Measurements from ENCODE around the gene SUPT4H1. TPM values are rescaled to one million over a fixed set of nuclear protein-coding genes. Genes with fewer than 3 reads are reported as not detected.

Gene SUPT4H1
- total RNA-seq, 1 experiment from 2014 or later: 74.8 TPM

GRCh38 chr17:58309918-58310259 lies 42.1 kb downstream of the SUPT4H1 start:
- Histone ChIP-seq H3K4me2 (no peak overlapping the region), H3K9me3 (ENCODE audit: insufficient read depth, low read depth) (no peaks in the 10 kb centered on the region), H4K20me1 (ENCODE audit: insufficient read depth) (no peaks in the 10 kb centered on the region; the same call in 1 of the 2 replicates), H3K4me1 (replicated peaks; ENCODE audit: insufficient read depth) (no peaks in the 10 kb centered on the region), H3K27me3 (ENCODE audit: insufficient read depth, low read depth) (peaks cover 97% of the 10 kb centered on the region), H3K4me3 (no peak overlapping the region), H2AFZ (no peak overlapping the region), H3F3A (ENCODE audit: insufficient read depth, low read depth) (no peaks in the 10 kb centered on the region), H3K79me2 (ENCODE audit: low read depth) (no peaks in the 10 kb centered on the region), H3K36me3 (ENCODE audit: low read depth) (no peaks in the 10 kb centered on the region), H3K27ac (no peak overlapping the region), H3K9me2 (ENCODE audit: insufficient read depth) (no peaks in the 10 kb centered on the region)
- CTCF ChIA-PET: no interaction called here
- no peak for DNase-seq
- BruUV-seq (replicated peaks): no TSS peak
- no peak for TF ChIP-seq EZH2 (IDR thresholded peaks at IDR 0.05; ENCODE audit: low read depth)
- no peak for TF ChIP-seq CTCF (conservative IDR thresholded peaks at IDR 0.05)
- POLR2A ChIA-PET (ENCODE audit: unreplicated experiment): no interaction called here
- intact Hi-C loops (cut with micrococcal nuclease; ENCODE audit: unreplicated experiment): loop anchor here (10.0 kb wide), 1 partner anchor 695 kb away; no protein-coding TSS in a partner anchor

GRCh38 chr17:58308985-58309917 lies 42.8 kb downstream of the SUPT4H1 start:
- no peaks in the 10 kb centered on the region for H3K4me1 ChIP-seq (replicated peaks; ENCODE audit: insufficient read depth)
- no peak overlapping the region for H3K27ac ChIP-seq
- TF ChIP-seq EZH2 (IDR thresholded peaks at IDR 0.05; ENCODE audit: low read depth) (no peak), CTCF (conservative IDR thresholded peaks at IDR 0.05) (no peak)
- no peaks in the 10 kb centered on the region for H3K9me2 ChIP-seq (ENCODE audit: insufficient read depth)
- no peaks in the 10 kb centered on the region for H3K9me3 ChIP-seq (ENCODE audit: insufficient read depth, low read depth)
- no TSS peak for BruUV-seq (replicated peaks)
- no peaks in the 10 kb centered on the region for H3F3A ChIP-seq (ENCODE audit: insufficient read depth, low read depth)
- DNase-seq: no peak
- H3K36me3 ChIP-seq (ENCODE audit: low read depth): no peaks in the 10 kb centered on the region
- H2AFZ ChIP-seq: no peak overlapping the region
- no peak overlapping the region for H3K4me2 ChIP-seq
- ChIA-PET POLR2A (ENCODE audit: unreplicated experiment) (no interaction called here), CTCF (no interaction called here)
- intact Hi-C loops (cut with micrococcal nuclease; ENCODE audit: unreplicated experiment): no loop called here
- no peak overlapping the region for H3K4me3 ChIP-seq
- H4K20me1 ChIP-seq (ENCODE audit: insufficient read depth): no peaks in the 10 kb centered on the region; the same call in 1 of the 2 replicates
- peaks cover 95% of the 10 kb centered on the region for H3K27me3 ChIP-seq (ENCODE audit: insufficient read depth, low read depth)
- H3K79me2 ChIP-seq (ENCODE audit: low read depth): no peaks in the 10 kb centered on the region

- Histone ChIP-seq H3K4me2 (no peak overlapping the region), H3K9me2 (ENCODE audit: insufficient read depth) (no peaks in the 10 kb centered on the region), H3K79me2 (ENCODE audit: low read depth) (no peaks in the 10 kb centered on the region), H3K36me3 (ENCODE audit: low read depth) (no peaks in the 10 kb centered on the region), H2AFZ (no peak overlapping the region), H4K20me1 (ENCODE audit: insufficient read depth) (no peaks in the 10 kb centered on the region; the same call in 1 of the 2 replicates), H3K27ac (no peak overlapping the region), H3F3A (ENCODE audit: insufficient read depth, low read depth) (no peaks in the 10 kb centered on the region), H3K4me1 (replicated peaks; ENCODE audit: insufficient read depth) (no peaks in the 10 kb centered on the region), H3K27me3 (ENCODE audit: insufficient read depth, low read depth) (peaks cover 95% of the 10 kb centered on the region), H3K4me3 (no peak overlapping the region), H3K9me3 (ENCODE audit: insufficient read depth, low read depth) (no peaks in the 10 kb centered on the region)
- intact Hi-C loops (cut with micrococcal nuclease; ENCODE audit: unreplicated experiment): no loop called here
- no peak for DNase-seq
- CTCF ChIA-PET: interaction anchor here (0.6 kb wide), 1 partner anchor 312 kb away, joined by 5 read pairs; no protein-coding TSS in a partner anchor
- TF ChIP-seq CTCF (conservative IDR thresholded peaks at IDR 0.05) (peak; percentile 43), EZH2 (IDR thresholded peaks at IDR 0.05; ENCODE audit: low read depth) (no peak)
- POLR2A ChIA-PET (ENCODE audit: unreplicated experiment): no interaction called here
- BruUV-seq (replicated peaks): no TSS peak
Observed at GRCh38 chr17:58308173-58308984, 43.6 kb downstream of the SUPT4H1 start.
